Spinal cord (tissue), 10 donors: ENCODE data around the gene KIF19. TPM values are rescaled to one million over a fixed set of nuclear protein-coding genes. Genes with fewer than 3 reads are reported as not detected.
"Not testable (repeated sequence)": the region's sequence is repeated elsewhere in the genome, so short reads cannot be mapped to it uniquely, and the experiment has no call there.

Experiments used
- DNase-seq, 6 donors: peaks; one replicate each; pipeline versions ENCODE4 v3.0.0 to v3.0.0-alpha.2; 2013 to 2015; ENCODE audit warnings: low spot score in 6 of 6, low read depth in 4 of 6
- H3K27ac ChIP-seq: one replicate; pipeline ENCODE4 v1.5.1; 2013; ENCODE audit warnings: low read depth, low read length, control low read depth
- H3K27me3 ChIP-seq: one replicate; pipeline ENCODE4 v1.6.1; 2013; ENCODE audit warnings: low read length; ENCODE audit not compliant: control insufficient read depth, insufficient read depth
- H3K36me3 ChIP-seq: one replicate; pipeline ENCODE4 v1.6.1; 2013; ENCODE audit warnings: low read length; ENCODE audit not compliant: control insufficient read depth, insufficient read depth
- H3K4me1 ChIP-seq: one replicate; pipeline ENCODE4 v1.6.1; 2013; ENCODE audit warnings: low read length; ENCODE audit not compliant: control insufficient read depth, insufficient read depth
- H3K4me3 ChIP-seq: one replicate; pipeline ENCODE4 v1.5.1; 2013; ENCODE audit warnings: low read depth, low read length, control low read depth
- H3K9me3 ChIP-seq: one replicate; pipeline ENCODE4 v1.6.1; 2013; ENCODE audit warnings: low read length; ENCODE audit not compliant: control insufficient read depth, insufficient read depth
- WGBS: methylation state at CpG from one replicate; pipeline ENCODE4 v1.1.5; 2013; ENCODE audit warnings: missing lambda C conversion rate; ENCODE audit not compliant: insufficient coverage; 5-methylcytosine and 5-hydroxymethylcytosine counted together
- polyA plus RNA-seq, 2 donors: library from polyadenylated mRNA; unstranded; fragments of 120-200 nt; gene quantifications; one replicate each; pipeline ENCODE4 v1.2.1, GENCODE V29; 2013; ENCODE audit not compliant: insufficient read length in 2 of 2
- total RNA-seq, 2 donors: library from RNA; depleted of rRNA in 1 of 2; stranded (reverse); fragments of 120-200 nt in 1 of 2; fragments of >200 nt in 1 of 2; gene quantifications; one replicate each; pipeline versions ENCODE4 v1.2.3 to v1.2.4, GENCODE V29; 2013 to 2014
- donor health status: healthy.

Gene KIF19
- total and polyA plus RNA-seq, 4 donors = 1.8 to 2.8 (median 2.5) TPM

GRCh38 chr17:74404218-74404617 is 78.2 kb downstream of the KIF19 start:
- 43% methylated on average over 1 of the region's 7 CpGs for WGBS
- H3K36me3 ChIP-seq = no peaks in the 10 kb centered on the region
- no peak for DNase-seq
- no peak overlapping the region for H3K27ac ChIP-seq
- H3K9me3 ChIP-seq = no peaks in the 10 kb centered on the region
- peaks cover 9% of the 10 kb centered on the region for H3K4me1 ChIP-seq
- H3K27me3 ChIP-seq = no peaks in the 10 kb centered on the region
- no peak overlapping the region for H3K4me3 ChIP-seq

- 20% methylated on average over 1 of the region's 6 CpGs for WGBS
- H3K4me3 ChIP-seq = no peak overlapping the region
- H3K36me3 ChIP-seq = no peaks in the 10 kb centered on the region
- no peak overlapping the region for H3K27ac ChIP-seq
- DNase-seq = no peak
- peaks cover 9% of the 10 kb centered on the region for H3K4me1 ChIP-seq
- H3K9me3 ChIP-seq = no peaks in the 10 kb centered on the region
- H3K27me3 ChIP-seq = no peaks in the 10 kb centered on the region
These were observed 78.8 kb downstream of the KIF19 start for GRCh38 chr17:74404789-74405188.

GRCh38 chr17:74405311-74405710 is 79.3 kb downstream of the KIF19 start:
- not testable (repeated sequence) for H3K4me1 ChIP-seq, H3K27me3 ChIP-seq, H3K36me3 ChIP-seq, H3K4me3 ChIP-seq, H3K27ac ChIP-seq, DNase-seq, H3K9me3 ChIP-seq
- WGBS = 100% methylated on average over 5 of the region's 5 CpGs

Other genes starting within 250 kb of the KIF19 start
- gene RPL38, start 122.5 kb upstream of the KIF19 start, total RNA-seq = 1,000 to 10,000 TPM; 1,239 to 1,608 TPM
- gene RPL38, start 122.5 kb upstream of the KIF19 start, polyA plus RNA-seq = 1,000 to 10,000 TPM; 1,051 to 1,061 TPM
- gene TTYH2, start 112.7 kb upstream of the KIF19 start, total RNA-seq = 10 to 100 TPM; 25.0 to 27.5 TPM
- 10 to 100 TPM; 59.2 to 66.4 TPM for gene TTYH2, start 112.7 kb upstream of the KIF19 start, polyA plus RNA-seq
- 1 to 10 TPM in 1 of 2 donors, under 1 TPM in 1; 0.69 to 6.4 TPM for gene DNAI2, start 52.0 kb upstream of the KIF19 start, total RNA-seq
- gene DNAI2, start 52.0 kb upstream of the KIF19 start, polyA plus RNA-seq = 1 to 10 TPM; 5.4 to 7.4 TPM
- gene BTBD17, start 35.6 kb downstream of the KIF19 start, total RNA-seq = 10 to 100 TPM in 1 of 2 donors, 1 to 10 TPM in 1; 9.4 to 10.1 TPM
- gene BTBD17, start 35.6 kb downstream of the KIF19 start, polyA plus RNA-seq = 10 to 100 TPM; 25.2 to 31.0 TPM
- gene GPR142, start 41.3 kb downstream of the KIF19 start, total RNA-seq = under 1 TPM; 0.22 to 0.59 TPM
- gene GPR142, start 41.3 kb downstream of the KIF19 start, polyA plus RNA-seq = under 1 TPM; 0.43 to 0.86 TPM
- gene GPRC5C, start 105.9 kb downstream of the KIF19 start, total RNA-seq = 10 to 100 TPM; 16.3 to 98.7 TPM
- gene GPRC5C, start 105.9 kb downstream of the KIF19 start, polyA plus RNA-seq = 10 to 100 TPM; 10.4 to 19.1 TPM
- gene CD300A, start 140.4 kb downstream of the KIF19 start, total RNA-seq = 1 to 10 TPM; 8.4 to 9.9 TPM
- gene CD300A, start 140.4 kb downstream of the KIF19 start, polyA plus RNA-seq = 1 to 10 TPM; 6.7 to 8.2 TPM
- gene CD300LB, start 205.2 kb downstream of the KIF19 start, total RNA-seq = under 1 TPM in 1 of 2 donors, not detected in 1; 0.30 TPM
- gene CD300LB, start 205.2 kb downstream of the KIF19 start, polyA plus RNA-seq = under 1 TPM in 1 of 2 donors, not detected in 1; 0.14 TPM
- under 1 TPM; 0.55 to 0.69 TPM for gene CD300C, start 219.9 kb downstream of the KIF19 start, total RNA-seq
- gene CD300C, start 219.9 kb downstream of the KIF19 start, polyA plus RNA-seq = 1 to 10 TPM in 1 of 2 donors, under 1 TPM in 1; 1.00 to 1.1 TPM
- gene CD300H, start 241.3 kb downstream of the KIF19 start, total RNA-seq = under 1 TPM in 1 of 2 donors, not detected in 1; 0.89 TPM
- not detected for gene CD300H, start 241.3 kb downstream of the KIF19 start, polyA plus RNA-seq